SK-N-SH (cell line): Measurements from ENCODE around the gene PROX1. TPM values are rescaled to one million over a fixed set of nuclear protein-coding genes. Genes with fewer than 3 reads are reported as not detected.
A peak's percentile ranks its signal among the peaks of the same experiment; 100 is the strongest.

Experiments used
- CTCF ChIA-PET: fragments of 300-600, 350-600 bp; formaldehyde crosslinking; extraction: SDS; loops from one replicate; lab custom pipeline; 2021; lab: Yijun Ruan, JAX
- POLR2A ChIA-PET: fragments of 350-600 bp; sonication (Branson Sonifier 250); formaldehyde crosslinking; extraction: SDS; loops from one replicate; lab custom pipeline; 2020; ENCODE audit warnings: antibody characterized with exemption, inconsistent platforms; lab: Yijun Ruan, JAX
- DNase-seq: peaks from one replicate; pipeline ENCODE4 v3.0.0; 2012
- H2AFZ ChIP-seq: fragments of 200-600 bp; sonication (generic); 2 replicates; pipeline ENCODE4 v1.8.1; 2016; ENCODE audit warnings: antibody characterized with exemption, mild to moderate bottlenecking, low read depth
- H3F3A ChIP-seq: fragments of 200-600 bp; sonication (generic); replicated peaks from 2 replicates; pipeline ENCODE3; 2016; ENCODE audit warnings: antibody characterized with exemption, mild to moderate bottlenecking; ENCODE audit not compliant: insufficient read depth
- H3K27ac ChIP-seq, 2 experiments: fragments of 200-500 bp in 1 of 2; fragments of 200-600 bp in 1 of 2; sonication (Bioruptor generic) in 1 of 2; sonication (generic), shearing (Covaris generic) in 1 of 2; 2 replicates each; pipeline versions ENCODE4 v1.5.1 to v1.6.1; 2014 to 2016; ENCODE audit warnings: low read depth in 2 of 2, inconsistent platforms in 1 of 2, low read length in 1 of 2, mild to moderate bottlenecking in 1 of 2, mixed read lengths in 1 of 2
- H3K27me3 ChIP-seq: fragments of 200-600 bp; sonication (generic), shearing (Covaris generic); 2 replicates; pipeline ENCODE4 v1.6.1; 2016; ENCODE audit warnings: mixed run types; ENCODE audit not compliant: insufficient read depth
- H3K36me3 ChIP-seq, 2 experiments: fragments of 200-500 bp in 1 of 2; fragments of 200-600 bp in 1 of 2; sonication (Bioruptor generic) in 1 of 2; sonication (generic) in 1 of 2; replicated peaks in 1 of 2; 2 replicates each; pipeline versions ENCODE3 to v1.5.1; 2014 to 2016; ENCODE audit warnings: low read length in 1 of 2, mild to moderate bottlenecking in 1 of 2; ENCODE audit not compliant: insufficient read depth in 2 of 2, control insufficient read depth in 1 of 2
- H3K4me1 ChIP-seq, 2 experiments: fragments of 200-500 bp in 1 of 2; fragments of 200-600 bp in 1 of 2; sonication (Bioruptor generic) in 1 of 2; sonication (generic), shearing (Covaris generic) in 1 of 2; 2 replicates each; pipeline versions ENCODE4 v1.5.1 to v1.6.1; 2014 to 2016; ENCODE audit warnings: low read depth in 1 of 2, low read length in 1 of 2, mixed run types in 1 of 2; ENCODE audit not compliant: insufficient read depth in 2 of 2, control insufficient read depth in 1 of 2
- H3K4me2 ChIP-seq: fragments of 200-600 bp; sonication (generic), shearing (Covaris generic); 2 replicates; pipeline ENCODE4 v1.6.1; 2017; ENCODE audit warnings: mixed run types
- H3K4me3 ChIP-seq, 2 experiments: fragments of 200-500 bp in 1 of 2; fragments of 200-600 bp in 1 of 2; sonication (Bioruptor generic) in 1 of 2; sonication (generic), shearing (Covaris generic) in 1 of 2; 2 replicates each; pipeline versions ENCODE4 v1.5.1 to v1.8.1; 2014 to 2016; ENCODE audit warnings: low read depth in 2 of 2, inconsistent platforms in 1 of 2, low read length in 1 of 2, mild to moderate bottlenecking in 1 of 2, mixed read lengths in 1 of 2, moderate library complexity in 1 of 2
- H3K79me2 ChIP-seq: fragments of 200-600 bp; sonication (generic); 2 replicates; pipeline ENCODE4 v1.8.1; 2017; ENCODE audit warnings: mild to moderate bottlenecking; ENCODE audit not compliant: insufficient read depth
- H3K9ac ChIP-seq: fragments of 200-600 bp; sonication (generic); 2 replicates; pipeline ENCODE4 v1.6.1; 2017; ENCODE audit warnings: mixed run types
- H3K9me2 ChIP-seq: fragments of 200-600 bp; sonication (generic); 2 replicates; pipeline ENCODE4 v1.6.1; 2017; ENCODE audit warnings: mixed run types
- H3K9me3 ChIP-seq: fragments of 200-600 bp; sonication (generic); 2 replicates; pipeline ENCODE4 v1.6.1; 2017; ENCODE audit warnings: mixed run types, mild to moderate bottlenecking, moderate library complexity
- H4K20me1 ChIP-seq: fragments of 200-600 bp; sonication (generic); 2 replicates; pipeline ENCODE4 v1.6.1; 2017; ENCODE audit warnings: mild to moderate bottlenecking, mixed run types; ENCODE audit not compliant: insufficient read depth
- CHD2 ChIP-seq: fragments of 150-350 bp; IDR thresholded peaks from 2 replicates; pipeline ENCODE4 v1.6.1; 2018; ENCODE audit warnings: low read length; ENCODE audit not compliant: partially characterized antibody
- EP300 ChIP-seq, 2 experiments: IDR thresholded peaks; 2 replicates each; pipeline versions ENCODE4 v1.4.0 to v1.6.1; 2012; ENCODE audit warnings: borderline replicate concordance in 1 of 2, low read depth in 1 of 2, low read length in 1 of 2
- FOXJ3 ChIP-seq: sonication (generic); formaldehyde crosslinking; IDR thresholded peaks from 2 replicates; pipeline ENCODE4 v1.5.1; 2020; ENCODE audit warnings: mild to moderate bottlenecking, missing genetic modification reagents
- GATA2 ChIP-seq: sonication (generic); formaldehyde crosslinking; IDR thresholded peaks from 2 replicates; pipeline ENCODE4 v1.5.0; 2020; ENCODE audit warnings: mild to moderate bottlenecking, missing genetic modification reagents
- IRF3 ChIP-seq: fragments of 150-350 bp; IDR thresholded peaks from 2 replicates; pipeline ENCODE4 v1.6.1; 2016; ENCODE audit warnings: mild to moderate bottlenecking, low read depth, low read length
- MXI1 ChIP-seq: IDR thresholded peaks from 2 replicates; pipeline ENCODE4 v1.6.1; 2012; ENCODE audit warnings: mild to moderate bottlenecking, low read depth, low read length, improper control_type of control experiment
- NRF1 ChIP-seq: IDR thresholded peaks from 2 replicates; pipeline ENCODE4 v1.6.1; 2012; ENCODE audit warnings: low read depth, mild to moderate bottlenecking, low read length
- POLR2AphosphoS5 ChIP-seq: IDR thresholded peaks from 2 replicates; pipeline ENCODE4 v1.6.1; 2012; ENCODE audit warnings: low read depth, low read length
- RAD21 ChIP-seq: IDR thresholded peaks from 2 replicates; pipeline ENCODE4 v1.6.1; 2012; ENCODE audit warnings: mild to moderate bottlenecking, low read length
- RCOR1 ChIP-seq: fragments of 150-350 bp; IDR thresholded peaks from 2 replicates; pipeline ENCODE4 v1.6.1; 2017; ENCODE audit warnings: antibody characterized with exemption, low read length
- TCF12 ChIP-seq: IDR thresholded peaks from 2 replicates; pipeline ENCODE4 v1.4.0; 2012
- WGBS: methylation state at CpG from one replicate; pipeline ENCODE4 v1.1.6; 2017; ENCODE audit warnings: low lambda C conversion rate; 5-methylcytosine and 5-hydroxymethylcytosine counted together
- polyA plus RNA-seq, 3 experiments: library from polyadenylated mRNA; depleted of rRNA; stranded (reverse); fragments of >200 nt; gene quantifications; 2 replicates each; pipeline ENCODE4 v1.2.3, GENCODE V29; 2012

The PROX1 gene
- polyA plus RNA-seq, 1 of the 3 experiments (the other 2 are of a cell fraction), result 0.25 TPM

GRCh38 chr1:214018386-214019268 is 30.9 kb downstream of the PROX1 start:
- Histone ChIP-seq H3K9ac (no peak overlapping the region), H4K20me1 (no peaks in the 10 kb centered on the region), H3K9me2 (no peaks in the 10 kb centered on the region), H3K4me2 (no peak overlapping the region), H2AFZ (no peak overlapping the region), H3K27ac (peak overlapping the region in 1 of 2 experiments; percentile 92; a peak in 2 of 4 replicates), H3F3A (no peaks in the 10 kb centered on the region), H3K9me3 (no peaks in the 10 kb centered on the region), H3K79me2 (no peaks in the 10 kb centered on the region), H3K4me3 (no peak overlapping the region), H3K27me3 (no peaks in the 10 kb centered on the region), H3K4me1 (peaks cover 0 to 51% of the 10 kb centered on the region in 2 experiments; a peak in 2 of 4 replicates), H3K36me3 (peaks cover 0 to 6% of the 10 kb centered on the region in 2 experiments)
- TF ChIP-seq TCF12, result no peak
- no peak for TF ChIP-seq RAD21
- no peak for TF ChIP-seq NRF1
- TF ChIP-seq FOXJ3 (CRISPR knock-in tag), result no peak
- TF ChIP-seq MXI1, result no peak
- DNase-seq, result no peak
- ChIA-PET POLR2A (no interaction called here), CTCF (interaction anchor here (1.5 to 2.1 kb wide), 3 partner anchors 9 to 774 kb away, joined by 3 to 5 read pairs (median 4); no protein-coding TSS in a partner anchor)
- WGBS, result 39% methylated on average over 8 of the region's 8 CpGs

GRCh38 chr1:214019499-214019898 is 31.7 kb downstream of the PROX1 start:
- TF ChIP-seq FOXJ3 (CRISPR knock-in tag), result peak; percentile 98
- TF ChIP-seq RCOR1, result peak; percentile 81
- no peak for TF ChIP-seq IRF3
- TF ChIP-seq RAD21, result peak; percentile 16
- 0 out of 2 replicates have a peak, but pooled peaks have one; percentile 17 for TF ChIP-seq TCF12
- peak in 1 of 2 experiments; percentile 94; a peak in 2 of 4 replicates for TF ChIP-seq EP300 (IDR thresholded peaks at IDR 0.05; ENCODE audit: borderline replicate concordance in 1 of 2, low read depth in 1 of 2, low read length in 1 of 2)
- peak; percentile 64; the same call in 1 of the 2 replicates for TF ChIP-seq MXI1
- TF ChIP-seq POLR2AphosphoS5, result no peak
- peak; percentile 69 for TF ChIP-seq CHD2
- TF ChIP-seq GATA2, result peak; percentile 81
- Histone ChIP-seq H3K9me3 (no peaks in the 10 kb centered on the region), H3K4me1 (peaks cover 0 to 45% of the 10 kb centered on the region in 2 experiments; a peak in 2 of 4 replicates), H3K4me3 (no peak overlapping the region), H3K27me3 (no peaks in the 10 kb centered on the region), H4K20me1 (no peaks in the 10 kb centered on the region), H3F3A (no peaks in the 10 kb centered on the region), H3K27ac (peak overlapping the region in 1 of 2 experiments; percentile 92; a peak in 2 of 4 replicates), H3K9ac (no peak overlapping the region), H3K36me3 (peaks cover 0 to 5% of the 10 kb centered on the region in 2 experiments), H3K4me2 (no peak overlapping the region), H3K79me2 (no peaks in the 10 kb centered on the region), H3K9me2 (no peaks in the 10 kb centered on the region), H2AFZ (no peak overlapping the region)
- ChIA-PET CTCF (interaction anchor here (1.5 to 2.1 kb wide), 3 partner anchors 10 to 775 kb away, joined by 3 to 5 read pairs (median 4); no protein-coding TSS in a partner anchor), POLR2A (interaction anchor here (0.9 to 1.2 kb wide), 3 partner anchors 8 to 26 kb away, joined by 3 to 5 read pairs (median 3); no protein-coding TSS in a partner anchor)
- 17% methylated on average over 13 of the region's 13 CpGs for WGBS
- peak; percentile 77 for DNase-seq
